NCI-H748 (cell line): ENCODE results near the gene KRT27.

Experiments
- DNase-seq: peaks from one replicate; lab custom pipeline; 2025; ENCODE audit not compliant: unreplicated experiment; lab: John Stamatoyannopoulos, UW

The KRT27 gene

GRCh38 chr17:40810494-40810893, 28.1 kb upstream of the KRT27 start:
- no peak for DNase-seq

DNA sequence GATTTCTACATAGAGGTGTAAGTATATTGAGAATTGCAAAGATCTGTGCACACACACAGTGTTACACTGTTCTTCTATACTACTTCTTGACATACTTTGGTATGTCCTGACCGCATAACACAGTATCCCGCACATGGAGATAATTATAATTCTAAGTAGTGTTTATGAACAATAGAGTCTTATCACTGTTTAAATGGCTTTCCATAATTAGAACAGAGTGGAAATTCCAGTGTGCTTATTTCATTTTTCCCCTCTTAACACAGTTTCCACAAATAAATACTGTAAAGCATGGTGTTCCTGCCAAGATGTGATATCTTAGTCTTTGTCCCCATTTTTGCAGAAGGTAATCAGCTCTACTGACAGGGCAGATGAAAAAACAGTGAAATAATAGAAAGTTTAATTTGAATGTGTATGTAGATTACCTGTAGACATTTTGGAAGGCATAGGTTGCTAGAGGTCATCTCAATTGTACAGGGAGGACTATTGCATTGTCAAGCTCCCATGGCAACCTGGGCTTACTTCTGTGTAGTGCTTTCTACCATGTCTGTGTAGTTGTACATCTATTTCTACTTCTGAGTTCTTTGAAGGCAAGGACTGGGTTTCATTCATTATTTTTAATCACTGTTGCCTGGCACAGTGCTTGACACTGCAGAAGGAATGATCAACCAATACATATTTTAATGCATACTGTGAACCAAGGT, 27.5 kb upstream of the KRT27 start:
- no peak for DNase-seq

- no peak for DNase-seq
Observed at GRCh38 chr17:40806131-40806530, 23.8 kb upstream of the KRT27 start.

- peak; percentile 84 for DNase-seq
Observed at GRCh38 chr17:40803617-40804082, 21.3 kb upstream of the KRT27 start.

DNA sequence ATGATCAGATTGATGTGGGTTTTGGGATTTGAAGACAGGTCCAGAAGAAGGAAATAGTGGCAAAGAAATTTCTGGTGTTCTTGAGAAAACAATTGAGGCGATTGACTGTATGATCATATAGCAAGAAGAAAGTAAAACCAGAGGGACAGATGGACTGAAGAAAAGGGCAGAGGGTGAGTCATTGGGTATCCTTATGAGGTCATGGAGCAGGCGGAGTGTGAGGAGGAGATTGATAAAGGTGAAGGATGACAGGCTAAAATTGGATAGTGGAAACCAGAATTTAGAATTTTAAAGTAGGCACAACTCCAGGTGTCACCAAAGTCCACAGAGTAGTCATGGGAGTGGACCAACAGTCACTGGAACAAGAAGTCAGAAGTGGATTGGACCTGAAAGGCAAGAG, 18.8 kb upstream of the KRT27 start:
- no peak for DNase-seq

DNA sequence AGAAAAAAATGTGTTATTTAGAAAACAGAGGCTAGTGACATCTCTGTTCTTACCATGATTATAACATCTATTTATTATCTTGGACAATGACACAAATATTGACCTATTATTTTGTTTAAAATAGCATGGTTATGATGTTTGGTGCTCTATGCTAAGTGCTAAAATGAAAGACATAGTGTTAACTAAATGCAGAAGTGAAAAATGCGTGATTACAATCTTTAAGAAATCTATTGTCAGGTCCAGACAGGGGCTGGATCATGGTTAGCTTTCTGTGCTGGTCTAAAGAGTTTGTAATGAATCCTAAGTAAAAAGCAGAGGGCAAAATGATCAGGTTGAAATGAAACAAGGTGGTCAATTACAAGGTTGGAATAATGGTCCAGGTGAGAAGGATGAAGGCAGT, 18.0 kb upstream of the KRT27 start:
- DNase-seq: no peak

GRCh38 chr17:40799859-40800258, 17.5 kb upstream of the KRT27 start, which contains the start of gene KRT28:
TSS of gene KRT28 (minus strand) at chr17:40799959. CDS start at chr17:40799893, 66 bp downstream.
- no peak for DNase-seq

- DNase-seq: no peak
Observed at GRCh38 chr17:40796846-40797245, 14.5 kb upstream of the KRT27 start.

DNA sequence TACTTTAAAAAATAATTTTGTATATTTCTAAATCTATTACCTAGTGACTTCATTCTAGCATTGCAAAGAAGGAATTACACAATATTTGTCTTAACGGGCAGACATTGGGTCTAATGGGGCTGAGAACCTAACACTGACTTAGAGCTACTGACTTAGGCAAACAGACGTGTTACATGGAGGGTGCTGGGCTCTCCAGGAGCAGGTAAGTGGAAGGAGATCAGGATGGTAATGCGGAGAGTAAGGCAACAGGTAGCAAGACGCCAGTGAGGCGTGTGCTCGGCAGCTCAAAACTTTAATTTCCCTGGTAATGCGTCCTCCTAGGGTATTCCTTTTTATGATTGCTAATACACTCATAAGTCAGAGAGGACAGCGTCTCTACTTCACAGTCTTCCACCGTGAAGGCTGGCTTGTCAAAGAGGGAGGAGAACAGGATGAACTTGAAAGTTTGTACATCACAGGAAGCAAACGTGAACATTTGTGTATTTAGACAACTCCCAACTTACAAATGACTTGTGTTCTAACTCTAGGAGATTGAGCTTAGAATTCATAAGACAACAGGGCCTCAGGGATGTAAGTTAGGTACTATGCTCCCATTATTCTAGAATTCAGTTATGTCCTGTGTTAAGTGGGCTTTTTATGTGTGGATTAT, 12.8 kb upstream of the KRT27 start:
- no peak for DNase-seq

- DNase-seq: no peak
Observed at GRCh38 chr17:40794466-40794865, 12.1 kb upstream of the KRT27 start.

GRCh38 chr17:40793832-40794231, 11.5 kb upstream of the KRT27 start:
- no peak for DNase-seq

DNA sequence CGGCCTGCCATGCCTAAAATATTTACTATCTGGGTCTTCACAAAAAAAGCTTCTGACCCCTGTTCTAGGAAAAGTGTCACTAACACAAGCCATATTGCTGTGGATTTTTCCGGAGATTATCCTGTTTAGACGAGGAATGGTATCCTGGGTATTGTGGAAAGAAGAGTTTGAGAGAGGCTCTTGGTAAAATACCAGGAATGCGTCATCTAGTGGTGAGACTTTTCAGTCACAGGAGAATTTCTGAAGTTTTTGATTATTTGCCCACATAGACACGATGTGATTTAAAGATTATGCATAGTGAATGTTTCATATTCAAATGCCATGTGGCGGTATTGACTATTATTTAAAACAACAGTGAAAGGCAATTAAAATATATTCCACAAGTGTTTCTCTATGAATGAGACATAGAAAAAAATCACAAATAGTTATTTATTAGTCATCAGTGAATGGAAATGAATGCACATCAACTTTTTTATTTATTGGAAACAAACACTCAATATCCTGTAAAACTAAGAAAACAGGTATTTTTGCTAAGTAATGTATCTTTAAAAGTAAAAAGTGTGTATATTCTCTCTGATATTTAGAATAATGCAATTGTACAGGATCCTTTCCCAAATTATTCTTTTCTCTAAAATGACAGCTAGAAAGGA, 9.6 kb upstream of the KRT27 start:
- DNase-seq: peak; percentile 44

- no peak for DNase-seq
Observed at GRCh38 chr17:40791111-40791510, 8.8 kb upstream of the KRT27 start.

DNA sequence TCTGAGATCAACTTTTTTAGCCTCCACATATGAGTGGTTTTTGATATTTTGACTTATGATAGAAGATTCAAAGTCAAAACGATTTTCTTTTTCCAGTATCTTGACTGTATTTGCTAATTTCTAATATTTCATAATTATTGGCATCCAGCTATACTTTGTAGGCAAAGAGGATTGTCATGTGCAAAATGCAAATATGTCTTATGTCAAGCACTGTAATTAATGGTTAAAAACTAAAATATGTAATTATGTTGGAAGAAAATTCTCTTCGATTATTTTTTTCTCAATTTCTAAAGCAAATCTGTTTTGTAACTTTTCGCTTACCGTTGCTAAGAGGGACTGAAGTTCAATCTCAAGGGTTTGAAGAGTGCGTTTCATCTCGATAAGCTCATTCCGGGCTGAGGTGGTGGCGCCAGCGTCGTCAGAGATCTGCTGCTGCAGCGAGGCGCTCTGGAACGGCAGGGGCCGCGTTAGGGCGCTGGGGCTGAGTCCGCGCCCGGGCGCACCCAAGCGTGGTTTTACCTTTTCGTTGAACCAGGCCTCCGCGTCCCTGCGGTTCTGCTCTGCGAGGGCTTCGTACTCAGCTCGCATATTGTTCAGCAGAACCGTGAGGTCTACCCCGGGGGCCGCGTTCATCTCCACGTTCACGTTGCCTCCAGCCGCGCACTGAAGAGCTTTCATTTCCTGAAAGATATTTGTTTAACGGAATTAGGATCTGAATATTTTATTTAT, 3.0 kb downstream of the KRT27 start:
- DNase-seq: peak; percentile 71

GRCh38 chr17:40778461-40778860, 3.9 kb downstream of the KRT27 start:
- DNase-seq: no peak

- no peak for DNase-seq
Observed at GRCh38 chr17:40777971-40778370, 4.4 kb downstream of the KRT27 start.

DNA sequence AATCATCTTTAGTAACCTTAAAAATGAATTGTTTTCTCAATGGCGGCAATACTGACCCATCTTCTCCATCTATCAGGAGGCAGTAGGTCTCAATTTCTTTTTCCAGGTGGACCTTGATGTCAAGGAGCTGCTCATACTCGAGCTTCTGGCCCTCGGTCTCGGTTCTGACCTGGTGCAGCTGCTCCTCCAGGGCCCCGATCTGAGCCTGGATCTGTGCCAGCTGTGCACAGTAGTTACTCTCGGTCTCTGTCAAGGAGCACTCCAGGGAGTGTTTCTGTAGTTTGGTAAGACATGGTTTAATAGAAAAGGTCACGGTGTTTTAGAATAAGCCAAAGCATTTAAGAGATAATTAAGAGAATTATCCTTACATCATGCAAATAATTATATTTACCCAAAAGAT, 4.9 kb downstream of the KRT27 start:
- DNase-seq: peak; percentile 64

- no peak for DNase-seq
Observed at GRCh38 chr17:40775945-40776344, 6.4 kb downstream of the KRT27 start.

DNA sequence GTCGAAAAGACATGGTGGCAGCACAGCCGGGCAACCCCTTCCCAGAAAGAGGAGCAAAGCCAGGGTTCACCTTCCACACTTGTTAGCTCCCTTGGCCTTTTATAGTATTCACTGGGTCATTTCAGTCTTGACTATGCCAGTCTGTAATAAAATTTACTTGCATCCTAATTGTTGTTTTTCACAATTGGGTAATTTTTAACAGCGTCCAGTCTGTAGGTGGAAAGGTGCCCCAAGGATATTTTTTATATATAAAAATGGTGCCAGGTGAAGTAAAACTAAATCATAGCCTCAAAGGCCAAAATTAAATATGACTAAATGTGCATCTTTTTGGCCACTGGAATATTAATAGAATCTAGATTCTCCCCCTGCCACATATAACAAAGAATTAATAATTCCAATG, 10.2 kb downstream of the KRT27 start, which contains the start of gene KRT26:
Gene KRT26, minus strand, starts transcription at position 101 of the 400 bp plus-strand sequence. Its CDS starts 88 bp downstream, at position 13.
- no peak for DNase-seq

GRCh38 chr17:40765657-40766056, 16.7 kb downstream of the KRT27 start:
- DNase-seq: no peak

- DNase-seq: no peak
Observed at GRCh38 chr17:40763752-40764151, 18.6 kb downstream of the KRT27 start.
